Spleen (tissue), 7 donors: ENCODE data around the gene CRYL1.

Experiments
- CTCF ChIP-seq, 11 experiments: fragments of 200-600 bp in 7 of 11; fragments of 450-650 bp in 4 of 11; sonication (generic) in 4 of 11; IDR thresholded peaks in 8 of 11; conservative IDR thresholded peaks in 3 of 11; 1 replicate in 7 of 11; 2 replicates in 4 of 11; pipeline versions ENCODE4 v1.4.0 to v1.8.0; 2016 to 2021; ENCODE audit warnings: antibody characterized with exemption in 11 of 11, inconsistent platforms in 4 of 11, mild to moderate bottlenecking in 1 of 11
- POLR2A ChIP-seq, 3 donors: fragments of 450-650 bp; IDR thresholded peaks; one replicate each; pipeline ENCODE4 v1.5.1; 2017; ENCODE audit warnings: antibody characterized with exemption in 3 of 3, mild to moderate bottlenecking in 1 of 3
- POLR2AphosphoS5 ChIP-seq, 3 donors: sonication (generic); formaldehyde crosslinking; IDR thresholded peaks; one replicate each; pipeline ENCODE4 v1.5.1; 2017; ENCODE audit warnings: antibody characterized with exemption in 3 of 3
- donor health status: DM: no; HTN: no; CAD: no; lungs with moderate emphysema.
- donor health status: DM: no; HTN: no; CAD: no.
- donor health status: DM: no; HTN: no; CAD: no.

GRCh38 chr13:20436505-20436904 lies 89.2 kb downstream of the CRYL1 start:
- TF ChIP-seq CTCF (IDR thresholded peaks at IDR 0.05 in 8 of 11, conservative IDR thresholded peaks at IDR 0.05 in 3 of 11) = no peak
- no peak for TF ChIP-seq POLR2A (IDR thresholded peaks at IDR 0.05)
- TF ChIP-seq POLR2AphosphoS5 (IDR thresholded peaks at IDR 0.05) = no peak
